ENCODE results near the gene TUBB1. TPM values are rescaled to one million over a fixed set of nuclear protein-coding genes. Genes with fewer than 3 reads are reported as not detected.
"Not testable (repeated sequence)": the region's sequence is repeated elsewhere in the genome, so short reads cannot be mapped to it uniquely, and the experiment has no call there.

TUBB1 gene
- total RNA-seq, 6 experiments from 2014 or later = 0.06 to 1.5 (median 0.31) TPM; not detected in 1

GRCh38 chr20:59007665-59008511, 11.3 kb upstream of the TUBB1 start:
- Histone ChIP-seq H3K4me3 (peak overlapping the region; percentile 63 to 98 (median 89)), H3K36me3 (peaks cover 0 to 13% (median 0%) of the 10 kb centered on the region in 4 donors), H3K4me1 (peaks cover 3 to 27% (median 10%) of the 10 kb centered on the region in 4 donors), H3K27me3 (no peaks in the 10 kb centered on the region), H3K9me3 (no peaks in the 10 kb centered on the region), H3K27ac (peak overlapping the region; percentile 88 to 98 (median 89))
- ATAC-seq (no peak), DNase-seq (peak; percentile 50 to 71 (median 64))
- WGBS (ENCODE audit: insufficient coverage, low coverage, low lambda C conversion rate, missing lambda C conversion rate) = 65% methylated on average over 11 of the region's 24 CpGs
- intact Hi-C loops (cut with DNase I) = no loop called here
- TF ChIP-seq, protein P1, sequence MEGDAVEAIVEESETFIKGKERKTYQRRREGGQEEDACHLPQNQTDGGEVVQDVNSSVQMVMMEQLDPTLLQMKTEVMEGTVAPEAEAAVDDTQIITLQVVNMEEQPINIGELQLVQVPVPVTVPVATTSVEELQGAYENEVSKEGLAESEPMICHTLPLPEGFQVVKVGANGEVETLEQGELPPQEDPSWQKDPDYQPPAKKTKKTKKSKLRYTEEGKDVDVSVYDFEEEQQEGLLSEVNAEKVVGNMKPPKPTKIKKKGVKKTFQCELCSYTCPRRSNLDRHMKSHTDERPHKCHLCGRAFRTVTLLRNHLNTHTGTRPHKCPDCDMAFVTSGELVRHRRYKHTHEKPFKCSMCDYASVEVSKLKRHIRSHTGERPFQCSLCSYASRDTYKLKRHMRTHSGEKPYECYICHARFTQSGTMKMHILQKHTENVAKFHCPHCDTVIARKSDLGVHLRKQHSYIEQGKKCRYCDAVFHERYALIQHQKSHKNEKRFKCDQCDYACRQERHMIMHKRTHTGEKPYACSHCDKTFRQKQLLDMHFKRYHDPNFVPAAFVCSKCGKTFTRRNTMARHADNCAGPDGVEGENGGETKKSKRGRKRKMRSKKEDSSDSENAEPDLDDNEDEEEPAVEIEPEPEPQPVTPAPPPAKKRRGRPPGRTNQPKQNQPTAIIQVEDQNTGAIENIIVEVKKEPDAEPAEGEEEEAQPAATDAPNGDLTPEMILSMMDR (IDR thresholded peaks at IDR 0.05) = no peak
- no peak for TF ChIP-seq POLR2A (IDR thresholded peaks at IDR 0.05)

DNA sequence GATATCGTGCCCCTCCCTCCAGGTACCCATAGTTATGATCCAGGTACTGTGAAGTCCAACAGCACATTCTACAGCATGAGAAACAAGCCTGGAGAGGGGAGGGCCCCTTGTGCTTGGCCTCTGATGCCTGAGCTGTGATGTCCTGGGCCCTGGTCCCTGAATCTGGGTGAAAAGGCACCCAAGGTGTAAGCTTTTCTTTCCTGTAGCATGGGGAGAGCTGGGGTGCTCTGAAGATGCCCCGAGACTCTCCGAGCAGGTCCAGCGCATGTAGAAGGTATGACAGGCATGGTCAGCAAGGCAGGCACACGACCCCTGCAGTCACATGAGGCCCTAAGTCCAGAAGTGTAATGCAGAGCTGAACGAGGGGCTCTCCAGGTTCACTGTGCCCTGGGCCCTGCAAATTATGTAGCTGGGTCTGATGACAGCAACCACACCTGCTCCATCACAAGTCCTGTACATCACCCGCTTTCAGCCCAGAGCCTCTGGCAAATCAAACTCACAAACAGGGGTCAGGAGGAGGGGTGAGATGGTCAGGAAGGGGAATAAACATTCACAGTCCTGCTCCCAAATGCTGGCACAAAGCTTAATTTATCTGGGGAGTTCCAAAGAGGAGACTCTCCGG, 10.4 kb upstream of the TUBB1 start:
- peaks cover 3 to 24% (median 10%) of the 10 kb centered on the region in 4 donors for H3K4me1 ChIP-seq
- 69% methylated on average over 2 of the region's 8 CpGs for WGBS (ENCODE audit: insufficient coverage, low coverage, low lambda C conversion rate, missing lambda C conversion rate)
- DNase-seq = peak in 2 of 3 donors; percentile 38 to 46
- H3K27me3 ChIP-seq = no peaks in the 10 kb centered on the region
- TF ChIP-seq, protein P1 (IDR thresholded peaks at IDR 0.05) = no peak
- TF ChIP-seq POLR2A (IDR thresholded peaks at IDR 0.05) = no peak
- H3K4me3 ChIP-seq = no peak overlapping the region
- no peak for ATAC-seq
- intact Hi-C loops (cut with DNase I) = no loop called here
- peak overlapping the region in 1 of 3 donors; percentile 88 for H3K27ac ChIP-seq
- H3K36me3 ChIP-seq = peaks cover 0 to 4% (median 0%) of the 10 kb centered on the region in 4 donors
- H3K9me3 ChIP-seq = no peaks in the 10 kb centered on the region

DNA sequence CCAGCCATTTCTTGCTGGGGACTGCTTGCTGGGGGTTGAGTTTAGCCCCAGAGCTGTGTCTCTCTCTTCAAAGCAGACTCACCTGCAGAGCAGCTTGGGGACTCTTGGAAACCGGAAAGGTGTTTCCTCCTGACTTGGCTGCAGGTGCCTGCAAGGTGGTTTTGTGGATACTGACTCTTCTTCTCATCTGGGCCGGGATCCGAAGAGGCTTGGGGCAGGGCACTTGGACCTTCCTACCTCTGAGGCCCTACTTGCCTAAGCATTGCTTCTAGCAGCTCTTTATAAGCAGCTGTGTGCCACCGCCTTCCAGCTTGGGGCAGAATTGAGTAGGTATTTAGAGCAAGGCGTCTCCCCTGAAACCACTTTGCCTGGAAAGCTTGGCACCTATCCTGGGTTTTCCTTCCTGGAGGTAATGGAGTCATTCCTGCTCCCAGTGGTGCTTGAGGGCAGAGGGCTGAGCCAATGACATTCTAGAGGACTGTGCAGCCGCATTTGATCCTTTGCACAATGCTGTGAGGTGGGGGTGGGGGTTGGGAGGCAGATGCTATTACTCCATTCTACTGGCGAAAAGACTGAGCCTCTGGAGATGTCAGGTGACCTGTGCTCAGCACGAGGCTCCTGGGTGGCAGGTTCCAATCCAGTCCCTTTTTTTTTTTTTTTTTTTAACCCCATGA, 8.8 kb upstream of the TUBB1 start:
- Histone ChIP-seq H3K9me3 (no peaks in the 10 kb centered on the region), H3K4me1 (peaks cover under 1 to 9% (median 4%) of the 10 kb centered on the region in 4 donors), H3K36me3 (no peaks in the 10 kb centered on the region), H3K4me3 (no peak overlapping the region), H3K27ac (no peak overlapping the region), H3K27me3 (no peaks in the 10 kb centered on the region)
- DNase-seq = peak in 1 of 3 donors; percentile 47
- intact Hi-C loops (cut with DNase I) = loop anchor here in 1 of 2 donors (10.0 kb wide), 1 partner anchor 116 kb away; no protein-coding TSS in a partner anchor
- no peak for TF ChIP-seq POLR2A (IDR thresholded peaks at IDR 0.05)
- TF ChIP-seq, protein P1 (IDR thresholded peaks at IDR 0.05) = no peak
- no peak for ATAC-seq
- 62% methylated on average over 4 of the region's 8 CpGs for WGBS (ENCODE audit: insufficient coverage, low coverage, low lambda C conversion rate, missing lambda C conversion rate)

DNA sequence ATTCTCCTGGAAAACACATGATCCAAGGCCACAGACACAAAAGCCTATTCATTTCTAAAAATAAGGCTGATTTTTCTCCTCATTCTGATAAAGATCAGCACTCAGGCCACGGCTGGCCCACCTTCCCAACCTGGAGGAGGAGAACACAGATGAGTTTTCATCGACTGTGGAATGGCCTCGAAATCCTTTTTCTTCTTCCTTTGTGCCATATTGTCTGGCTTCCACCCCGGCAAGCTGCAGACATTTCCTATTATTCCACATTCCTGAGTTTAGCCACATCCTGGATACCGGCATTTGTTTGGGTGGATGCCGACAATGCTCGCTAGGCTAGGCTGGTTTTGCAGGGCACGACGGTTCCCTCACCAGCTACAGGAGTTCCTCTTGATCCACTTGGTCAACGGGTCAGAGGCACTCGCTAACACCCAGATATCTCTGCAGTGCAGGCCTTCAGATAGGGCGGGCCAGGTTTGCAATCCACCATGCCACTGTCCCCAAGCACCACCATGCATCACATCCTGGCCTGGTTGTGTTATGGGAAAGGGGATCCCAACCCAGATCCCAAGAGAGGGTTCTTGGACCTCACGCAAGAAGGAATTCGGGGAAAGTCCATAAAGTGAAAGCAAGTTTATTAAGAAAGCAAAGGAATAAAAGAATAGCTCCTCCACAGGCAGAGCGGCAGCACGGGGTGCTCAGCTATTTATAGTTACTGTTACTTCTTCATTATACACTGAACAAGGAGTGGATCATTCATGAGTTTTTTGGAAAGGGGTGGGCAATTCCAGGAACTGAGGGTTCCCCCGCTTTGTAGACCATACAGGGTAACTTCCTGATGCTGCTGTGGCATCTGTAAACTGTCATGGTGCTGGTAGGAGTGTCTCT, 8.0 kb upstream of the TUBB1 start:
- Histone ChIP-seq H3K4me1 (peaks cover 0 to 5% (median 1%) of the 10 kb centered on the region in 4 donors), H3K9me3 (no peaks in the 10 kb centered on the region), H3K27me3 (no peaks in the 10 kb centered on the region), H3K27ac (no peak overlapping the region), H3K36me3 (no peaks in the 10 kb centered on the region), H3K4me3 (no peak overlapping the region)
- no peak for TF ChIP-seq POLR2A (IDR thresholded peaks at IDR 0.05)
- TF ChIP-seq, protein P1 (IDR thresholded peaks at IDR 0.05) = no peak
- ATAC-seq = peak in 1 of 4 donors; percentile 10
- intact Hi-C loops (cut with DNase I) = loop anchor here in 1 of 2 donors (10.0 kb wide), 1 partner anchor 116 kb away; no protein-coding TSS in a partner anchor
- 64% methylated on average over 14 of the region's 17 CpGs for WGBS (ENCODE audit: insufficient coverage, low coverage, low lambda C conversion rate, missing lambda C conversion rate)
- DNase-seq = peak in 1 of 3 donors; percentile 36

DNA sequence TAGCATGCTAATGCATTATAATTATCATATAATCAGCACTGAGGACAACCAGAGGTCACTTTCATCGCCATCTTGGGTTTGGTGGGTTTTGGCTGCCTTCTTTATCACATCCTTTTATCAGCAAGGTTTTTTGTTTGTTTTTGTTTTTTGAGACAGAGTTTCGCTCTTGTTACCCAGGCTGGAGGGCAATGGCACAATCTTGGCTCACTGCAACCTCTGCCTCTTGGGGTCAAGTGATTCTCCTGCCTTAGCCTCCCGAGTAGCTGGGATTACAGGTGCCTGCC, 7.4 kb upstream of the TUBB1 start:
- intact Hi-C loops (cut with DNase I) = loop anchor here in 1 of 2 donors (10.0 kb wide), 1 partner anchor 117 kb away; no protein-coding TSS in a partner anchor
- not testable (repeated sequence) for H3K36me3 ChIP-seq, H3K9me3 ChIP-seq, H3K4me1 ChIP-seq, ATAC-seq, H3K27ac ChIP-seq, H3K27me3 ChIP-seq, H3K4me3 ChIP-seq, DNase-seq
- WGBS (ENCODE audit: insufficient coverage, low coverage, low lambda C conversion rate, missing lambda C conversion rate) = 85% methylated on average over 3 of the region's 3 CpGs
